GM21576 (cell line): ENCODE measurements around the gene EIF3K.

Experiments used
- ATAC-seq: cut with Tn5 transposase; IDR thresholded peaks from one replicate; pipeline ENCODE4 v1.9.1; 2021; ENCODE audit warnings: mild to moderate bottlenecking, moderate library complexity; ENCODE audit not compliant: unreplicated experiment

Gene EIF3K

GRCh38 chr19:38648769-38649304, 29.8 kb downstream of the EIF3K start:
- no peak for ATAC-seq

GRCh38 chr19:38649305-38650171, 30.6 kb downstream of the EIF3K start:
- no peak for ATAC-seq

- ATAC-seq, result no peak
These were observed 31.3 kb downstream of the EIF3K start for GRCh38 chr19:38650172-38650775.

GRCh38 chr19:38650911-38651584, 32.1 kb downstream of the EIF3K start:
- no peak for ATAC-seq

- no peak for ATAC-seq
These were observed 34.1 kb downstream of the EIF3K start for GRCh38 chr19:38653028-38653571.

- no peak for ATAC-seq
These were observed 35.7 kb downstream of the EIF3K start for GRCh38 chr19:38654628-38655055.

- no peak for ATAC-seq
These were observed 36.3 kb downstream of the EIF3K start for GRCh38 chr19:38655148-38655824.

GRCh38 chr19:38656171-38656981, 37.4 kb downstream of the EIF3K start:
- ATAC-seq, result no peak

GRCh38 chr19:38657633-38658222, 38.7 kb downstream of the EIF3K start:
- ATAC-seq, result no peak

- no peak for ATAC-seq
These were observed 39.7 kb downstream of the EIF3K start for GRCh38 chr19:38658462-38659306.

- no peak for ATAC-seq
These were observed 41.7 kb downstream of the EIF3K start for GRCh38 chr19:38660724-38661123.

GRCh38 chr19:38661136-38661535, 42.1 kb downstream of the EIF3K start:
- no peak for ATAC-seq

- ATAC-seq, result no peak
These were observed 43.0 kb downstream of the EIF3K start for GRCh38 chr19:38661996-38662395.

- ATAC-seq, result no peak
These were observed 43.7 kb downstream of the EIF3K start for GRCh38 chr19:38662537-38663155.

- no peak for ATAC-seq
These were observed 44.2 kb downstream of the EIF3K start for GRCh38 chr19:38663156-38663651.

- no peak for ATAC-seq
These were observed 45.0 kb downstream of the EIF3K start for GRCh38 chr19:38663957-38664502.

- no peak for ATAC-seq
These were observed 45.7 kb downstream of the EIF3K start for GRCh38 chr19:38664503-38665211.
